Natural killer cell treated with Interleukin-12 subunit alpha and Interleukin-12 subunit beta and Interleukin-15 and Interleukin-18, amount 100 ng/mL, for 72 hours (primary cell): ENCODE measurements around the gene TIAM2. TPM values are rescaled to one million over a fixed set of nuclear protein-coding genes. Genes with fewer than 3 reads are reported as not detected.
A peak's percentile ranks its signal among the peaks of the same experiment; 100 is the strongest.
"Not testable (repeated sequence)": the region's sequence is repeated elsewhere in the genome, so short reads cannot be mapped to it uniquely, and the experiment has no call there.

Source experiments
- ATAC-seq, 2 donors: fragments of 150-1000 bp; cut with Tn5 transposase in 1 of 2; sonication (Bioruptor Pico), chemical (Tn5 transposase) in 1 of 2; 2 replicates each; pipeline ENCODE4 v1.10.0; 2021
- DNase-seq: peaks from one replicate; pipeline ENCODE4 v3.0.0; 2022; ENCODE audit warnings: low spot score
- H3K27ac Mint-ChIP-seq, 2 donors: 1 replicate in 1 of 2; 2 replicates in 1 of 2; pipeline ENCODE4 v1.8.0; 2022; ENCODE audit warnings: mixed read lengths in 2 of 2, mild to moderate bottlenecking in 1 of 2, moderate library complexity in 1 of 2
- H3K27me3 Mint-ChIP-seq, 2 donors: 1 replicate in 1 of 2; 2 replicates in 1 of 2; pipeline ENCODE4 v1.8.0; 2022; ENCODE audit warnings: mixed read lengths in 2 of 2
- H3K36me3 Mint-ChIP-seq: one replicate; pipeline ENCODE4 v1.8.0; 2022; ENCODE audit warnings: mixed read lengths
- H3K4me1 Mint-ChIP-seq, 2 donors: 1 replicate in 1 of 2; 2 replicates in 1 of 2; pipeline ENCODE4 v1.8.0; 2022; ENCODE audit warnings: low read depth in 2 of 2, mixed read lengths in 2 of 2, mild to moderate bottlenecking in 1 of 2
- H3K4me3 Mint-ChIP-seq: one replicate; pipeline ENCODE4 v1.8.0; 2022; ENCODE audit warnings: mixed read lengths
- H3K9me3 Mint-ChIP-seq: 2 replicates; pipeline ENCODE4 v1.8.0; 2022; ENCODE audit warnings: mixed read lengths
- total RNA-seq, 2 donors: library from RNA; stranded (reverse); gene quantifications; one replicate each; pipeline ENCODE4 v1.2.3, GENCODE V29; 2022

TIAM2 gene
- total RNA-seq, 2 donors from 2014 or later, result 19.6 to 64.3 TPM

DNA sequence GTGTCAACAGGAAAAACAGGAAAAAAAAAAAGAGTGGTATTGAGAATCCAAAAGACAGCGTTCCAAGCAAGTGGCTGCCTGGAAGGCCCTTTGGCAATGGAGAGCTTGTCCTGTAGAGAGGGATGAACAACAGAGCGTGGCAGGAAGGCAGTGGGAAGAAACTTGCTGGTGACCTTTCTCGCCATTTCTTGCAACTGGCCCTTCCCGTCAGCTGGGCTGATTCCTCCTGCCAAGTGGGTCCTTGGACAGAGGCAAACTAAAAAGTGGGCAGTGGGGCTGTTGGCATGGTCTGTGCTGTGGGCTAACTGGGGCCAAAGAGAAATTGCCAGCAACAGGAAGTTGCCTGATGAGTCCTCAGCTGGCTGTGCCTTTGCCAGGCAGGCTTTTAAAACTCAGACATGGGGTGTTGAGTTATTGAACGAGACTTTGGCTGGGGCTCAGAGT lies 224.8 kb downstream of the TIAM2 start:
- no peak for DNase-seq
- Mint-ChIP-seq H3K27ac (no peak overlapping the region), H3K27me3 (peaks cover 0 to 18% of the 10 kb centered on the region in 2 donors), H3K4me1 (peaks cover 10 to 20% of the 10 kb centered on the region in 2 donors), H3K4me3 (no peak overlapping the region), H3K9me3 (no peaks in the 10 kb centered on the region), H3K36me3 (no peaks in the 10 kb centered on the region)
- ATAC-seq, result no peak

DNA sequence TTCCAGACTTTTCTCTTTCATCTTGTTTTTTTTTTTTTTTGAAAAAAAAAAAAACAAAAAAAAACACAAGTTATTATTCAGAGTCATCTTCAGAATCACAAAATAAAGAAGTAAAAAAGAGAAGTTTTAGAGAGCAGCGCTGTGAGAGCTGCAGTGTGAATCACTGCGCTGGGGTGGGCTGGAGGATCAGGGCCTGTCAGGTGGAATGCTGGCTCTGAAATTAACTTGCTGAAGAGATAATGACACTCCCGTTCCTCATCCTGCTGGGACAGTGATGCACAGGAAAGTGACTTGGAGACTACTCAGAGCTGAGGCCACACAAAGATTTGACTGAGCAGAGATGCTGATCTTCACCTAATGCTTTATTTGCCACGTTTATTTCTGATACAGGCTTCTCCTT lies 226.0 kb downstream of the TIAM2 start:
- no peaks in the 10 kb centered on the region for H3K9me3 Mint-ChIP-seq
- peaks cover 0 to 18% of the 10 kb centered on the region in 2 donors for H3K27me3 Mint-ChIP-seq
- no peak for ATAC-seq

DNA sequence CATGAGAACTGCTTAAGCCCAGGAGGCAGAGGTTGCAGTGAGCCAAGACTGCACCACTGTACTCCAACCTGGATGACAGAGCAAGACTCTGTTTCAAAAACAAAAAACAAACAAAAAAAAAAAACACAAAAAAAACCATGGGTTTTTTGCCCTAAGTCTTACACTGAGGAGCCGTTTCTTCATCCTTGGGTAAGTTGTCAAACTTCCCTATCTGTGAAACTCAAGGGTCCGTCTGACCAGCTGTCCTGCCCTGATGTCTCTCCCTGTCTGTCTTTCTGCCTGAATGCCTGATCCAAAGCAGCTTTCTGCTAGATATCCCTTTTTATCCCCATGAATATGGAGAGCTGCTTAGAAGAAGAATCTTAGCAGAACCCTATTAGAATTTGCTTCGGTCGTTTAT lies 227.4 kb downstream of the TIAM2 start:
- H3K9me3 Mint-ChIP-seq, result no peaks in the 10 kb centered on the region
- peaks cover 0 to 19% of the 10 kb centered on the region in 2 donors for H3K27me3 Mint-ChIP-seq
- H3K4me1 Mint-ChIP-seq, result peaks cover 10 to 28% of the 10 kb centered on the region in 2 donors
- no peaks in the 10 kb centered on the region for H3K36me3 Mint-ChIP-seq
- DNase-seq (no peak), ATAC-seq (no peak)
- H3K4me3 Mint-ChIP-seq, result no peak overlapping the region
- no peak overlapping the region for H3K27ac Mint-ChIP-seq

More for the DNA sequence above, 226.0 kb downstream of the TIAM2 start:
- DNase-seq, result no peak
- H3K36me3 Mint-ChIP-seq, result no peaks in the 10 kb centered on the region
- H3K27ac Mint-ChIP-seq, result no peak overlapping the region
- H3K4me1 Mint-ChIP-seq, result peaks cover 10 to 28% of the 10 kb centered on the region in 2 donors
- H3K4me3 Mint-ChIP-seq, result no peak overlapping the region

DNA sequence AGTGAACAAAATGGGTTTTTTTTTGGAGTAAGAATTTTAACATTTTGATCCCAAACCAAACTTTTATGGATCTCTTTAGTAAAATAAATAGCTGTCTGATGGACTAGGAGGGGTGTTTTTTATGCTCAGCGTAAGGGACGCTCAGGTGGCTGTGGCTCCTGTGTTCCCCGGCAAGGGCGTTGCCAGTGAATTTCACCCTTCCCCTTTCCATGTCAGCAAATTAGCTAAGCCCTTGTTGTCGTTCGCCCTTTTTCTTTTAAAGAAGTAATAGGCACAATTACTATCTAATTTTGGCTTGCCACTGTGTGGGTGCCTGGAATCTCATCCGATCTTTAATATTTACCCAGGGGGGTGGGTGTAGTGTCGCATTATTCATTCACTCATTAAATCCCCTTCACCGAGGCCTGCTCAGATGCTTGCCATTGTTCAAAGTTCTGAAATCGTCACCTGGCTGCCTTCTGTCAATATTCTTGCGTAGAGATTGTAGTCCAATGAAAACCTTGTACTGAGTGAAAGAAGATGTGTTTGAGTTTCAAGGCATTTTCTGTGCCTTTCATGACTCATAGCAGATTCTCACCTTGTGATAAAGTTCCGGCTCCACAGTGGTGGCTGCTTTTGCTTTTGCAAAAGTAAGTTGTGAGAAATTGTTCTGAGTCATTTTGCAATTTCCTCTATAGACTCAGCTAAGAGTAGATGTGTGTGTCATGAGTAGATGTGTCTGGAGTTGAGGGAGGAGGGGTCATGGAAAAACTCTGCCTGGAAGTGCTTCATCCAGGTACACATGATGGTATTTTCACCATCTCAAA lies 228.7 kb downstream of the TIAM2 start:
- ATAC-seq, result peak; percentile 89 to 93
- no peak for DNase-seq

DNA sequence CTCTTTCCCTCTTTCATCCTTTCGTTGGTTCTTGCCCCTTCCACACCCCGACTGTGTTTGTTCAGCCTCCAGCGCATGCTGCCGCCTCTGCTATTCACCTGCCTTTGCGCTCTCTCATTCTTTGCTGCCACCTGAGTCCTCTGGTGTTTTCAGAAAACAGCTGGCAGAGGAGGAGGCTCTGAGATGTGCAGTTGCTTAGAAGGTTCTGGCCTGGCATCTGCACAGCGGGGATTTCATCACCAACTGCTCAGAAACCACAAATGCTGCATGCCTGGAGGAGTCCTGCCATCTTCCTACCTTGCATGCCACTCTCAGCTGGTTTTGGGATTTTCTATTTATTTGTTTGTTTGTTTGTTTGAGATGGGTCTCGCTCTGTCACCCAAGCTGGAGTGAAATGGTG lies 229.5 kb downstream of the TIAM2 start:
- peak overlapping the region; percentile 77 to 82 for H3K27ac Mint-ChIP-seq
- H3K4me1 Mint-ChIP-seq, result peaks cover 10 to 28% of the 10 kb centered on the region in 2 donors
- H3K36me3 Mint-ChIP-seq, result peaks cover 7% of the 10 kb centered on the region
- H3K4me3 Mint-ChIP-seq, result peak overlapping the region; percentile 76
- H3K9me3 Mint-ChIP-seq, result no peaks in the 10 kb centered on the region
- DNase-seq (no peak), ATAC-seq (no peak)
- H3K27me3 Mint-ChIP-seq, result peaks cover 0 to 17% of the 10 kb centered on the region in 2 donors

More for the DNA sequence above, 228.7 kb downstream of the TIAM2 start:
- H3K27me3 Mint-ChIP-seq, result peaks cover 0 to 17% of the 10 kb centered on the region in 2 donors
- H3K27ac Mint-ChIP-seq, result peak overlapping the region; percentile 77 to 82
- no peaks in the 10 kb centered on the region for H3K9me3 Mint-ChIP-seq
- no peaks in the 10 kb centered on the region for H3K36me3 Mint-ChIP-seq
- H3K4me3 Mint-ChIP-seq, result peak overlapping the region; percentile 76
- H3K4me1 Mint-ChIP-seq, result peaks cover 10 to 28% of the 10 kb centered on the region in 2 donors

DNA sequence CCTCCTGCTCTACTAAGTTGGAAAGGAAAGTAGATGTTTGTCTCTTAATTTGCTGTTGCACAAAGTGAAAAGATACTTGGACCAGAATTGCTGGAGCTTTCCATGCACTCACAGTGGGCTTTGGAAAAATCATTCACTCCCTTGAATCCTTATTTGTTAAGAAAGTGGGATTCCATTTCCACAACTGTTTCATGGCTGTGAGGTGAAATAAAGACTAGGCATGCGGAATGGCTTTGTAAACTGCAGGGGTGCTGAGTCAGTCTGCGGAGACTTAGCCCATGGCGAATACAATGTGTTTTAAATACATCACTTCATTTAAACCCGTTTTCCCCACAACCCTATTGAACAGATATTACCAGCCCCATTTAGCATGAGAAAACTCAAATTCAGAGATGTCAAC lies 231.9 kb downstream of the TIAM2 start:
- no peak for ATAC-seq
- no peak overlapping the region for H3K4me3 Mint-ChIP-seq
- peaks cover 8% of the 10 kb centered on the region for H3K36me3 Mint-ChIP-seq
- peaks cover 10 to 28% of the 10 kb centered on the region in 2 donors for H3K4me1 Mint-ChIP-seq
- H3K9me3 Mint-ChIP-seq, result no peaks in the 10 kb centered on the region
- no peak for DNase-seq
- peaks cover 0 to 17% of the 10 kb centered on the region in 2 donors for H3K27me3 Mint-ChIP-seq
- no peak overlapping the region for H3K27ac Mint-ChIP-seq

DNA sequence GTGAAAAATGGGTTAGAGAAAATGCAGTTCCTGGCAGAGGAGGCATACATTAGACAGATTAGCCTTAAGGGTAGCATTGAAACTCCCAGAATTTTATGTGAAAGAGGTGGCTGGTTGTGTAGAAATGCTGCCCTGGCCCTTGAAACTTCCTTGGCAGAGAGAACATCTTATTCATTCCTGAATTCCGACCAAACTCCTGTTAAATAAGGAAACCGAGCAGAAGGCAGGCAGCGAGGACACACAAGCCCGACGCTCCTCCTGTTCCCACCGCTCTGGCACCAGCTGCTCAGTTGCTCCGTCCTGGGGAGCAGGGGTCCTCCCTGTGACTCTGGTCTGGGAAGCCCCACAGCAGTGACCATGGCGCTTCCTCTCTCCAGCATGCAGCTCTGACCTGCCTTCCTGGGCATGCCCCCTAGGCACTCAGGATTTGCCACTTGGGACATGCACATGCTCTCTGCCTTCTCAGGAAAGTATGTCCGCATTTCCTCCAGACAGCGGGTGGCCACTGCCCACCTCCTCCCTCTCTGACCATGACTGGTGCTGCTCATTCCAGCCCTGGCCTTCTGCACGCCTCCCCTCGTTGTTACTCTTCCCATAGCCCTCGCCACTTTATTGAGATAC lies 233.5 kb downstream of the TIAM2 start:
- no peak for DNase-seq
- Mint-ChIP-seq H3K27ac (no peak overlapping the region), H3K27me3 (peaks cover 0 to 17% of the 10 kb centered on the region in 2 donors), H3K4me3 (no peak overlapping the region), H3K36me3 (peaks cover 8% of the 10 kb centered on the region), H3K4me1 (peaks cover 10 to 20% of the 10 kb centered on the region in 2 donors), H3K9me3 (no peaks in the 10 kb centered on the region)
- ATAC-seq, result no peak

DNA sequence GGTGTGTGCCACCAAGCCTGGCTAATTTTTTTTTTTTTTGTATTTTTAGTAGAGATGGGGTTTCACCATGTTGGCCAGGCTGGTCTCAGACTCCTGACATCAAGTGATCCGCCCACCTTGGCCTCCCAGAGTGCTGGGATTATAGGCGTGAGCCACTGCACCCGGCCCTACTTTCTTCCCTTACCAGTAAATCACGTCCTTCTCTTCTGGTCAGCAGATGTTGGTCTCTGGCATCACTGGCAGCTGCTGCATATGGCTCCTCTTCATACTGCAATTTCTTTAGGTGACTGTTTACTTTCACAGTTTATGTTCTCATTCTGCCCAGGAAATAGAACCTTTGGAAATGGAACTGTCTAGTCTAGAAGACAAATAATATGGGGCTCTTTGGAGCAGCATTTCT lies 235.9 kb downstream of the TIAM2 start:
- H3K9me3 Mint-ChIP-seq, H3K4me1 Mint-ChIP-seq, H3K36me3 Mint-ChIP-seq, ATAC-seq, H3K4me3 Mint-ChIP-seq, DNase-seq, H3K27ac Mint-ChIP-seq: not testable (repeated sequence)
- H3K27me3 Mint-ChIP-seq, result peaks cover 0 to 11% of the 10 kb centered on the region in 2 donors

DNA sequence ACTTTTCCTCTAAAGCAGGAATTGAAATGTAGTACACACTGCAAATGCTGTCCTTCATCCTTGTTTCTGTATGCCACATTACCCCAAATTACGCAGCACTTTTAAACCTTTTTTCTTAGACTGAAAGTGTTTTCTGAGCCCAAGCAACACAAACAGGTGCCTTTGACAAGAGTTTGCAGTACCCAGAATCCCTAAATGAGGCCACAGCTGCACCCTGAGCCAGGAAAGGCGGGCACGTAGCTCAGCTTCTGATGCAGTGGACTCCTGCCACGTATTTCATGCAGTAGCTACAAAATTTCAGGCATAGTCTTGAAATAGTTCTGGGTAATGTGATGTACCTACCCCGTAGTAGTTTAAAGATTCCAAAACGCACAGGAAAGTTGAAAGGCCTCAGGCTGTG lies 237.7 kb downstream of the TIAM2 start:
- H3K36me3 Mint-ChIP-seq, result peaks cover 8% of the 10 kb centered on the region
- peaks cover 0 to 4% of the 10 kb centered on the region in 2 donors for H3K27me3 Mint-ChIP-seq
- no peak overlapping the region for H3K27ac Mint-ChIP-seq

DNA sequence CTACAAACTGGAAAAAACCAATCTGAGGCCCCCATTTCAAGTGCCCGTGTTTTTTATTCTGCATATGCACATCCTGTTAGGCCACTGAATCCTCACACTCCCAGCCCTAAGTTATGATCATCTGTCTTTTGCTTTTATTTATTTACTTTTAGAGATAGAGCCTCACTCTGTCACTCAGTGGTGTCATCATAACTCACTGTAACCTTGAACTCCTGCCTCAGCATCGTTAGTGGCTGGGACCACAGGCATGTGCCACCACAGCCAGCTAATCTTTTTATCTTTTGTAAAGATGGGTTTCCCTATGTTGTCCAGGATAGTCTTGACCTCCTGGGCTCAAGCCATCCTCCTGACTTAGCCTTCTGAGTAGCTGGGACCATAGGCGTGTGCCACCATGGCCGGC lies 239.1 kb downstream of the TIAM2 start:
- H3K27me3 Mint-ChIP-seq, result peaks cover 0 to 9% of the 10 kb centered on the region in 2 donors
- no peak for ATAC-seq
- H3K4me1 Mint-ChIP-seq, result no peaks in the 10 kb centered on the region
- no peaks in the 10 kb centered on the region for H3K9me3 Mint-ChIP-seq
- no peak overlapping the region for H3K4me3 Mint-ChIP-seq
- H3K27ac Mint-ChIP-seq, result no peak overlapping the region
- peaks cover 13% of the 10 kb centered on the region for H3K36me3 Mint-ChIP-seq
- no peak for DNase-seq

More for the DNA sequence above, 237.7 kb downstream of the TIAM2 start:
- no peak for DNase-seq
- Mint-ChIP-seq H3K4me3 (no peak overlapping the region), H3K9me3 (no peaks in the 10 kb centered on the region), H3K4me1 (no peaks in the 10 kb centered on the region)
- ATAC-seq, result no peak

DNA sequence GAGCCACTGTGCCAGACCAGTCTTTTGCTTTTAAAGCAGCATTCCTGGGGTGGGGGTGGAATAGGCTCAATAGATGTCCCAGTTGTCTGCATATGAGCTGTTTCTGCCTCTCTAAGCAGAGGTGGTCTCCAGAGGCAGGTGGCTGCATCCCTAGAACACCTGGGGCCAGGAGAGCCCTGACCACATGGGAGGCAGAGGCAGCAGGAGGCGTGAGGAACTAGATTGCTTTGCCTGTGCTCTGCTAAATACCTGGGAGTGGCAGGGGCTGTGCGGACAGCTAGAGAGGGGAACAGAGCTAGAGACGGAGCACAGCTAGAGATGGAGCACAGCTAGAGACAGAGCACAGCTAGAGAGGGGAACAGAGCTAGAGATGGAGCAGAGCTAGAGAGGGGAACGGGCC lies 239.6 kb downstream of the TIAM2 start:
- DNase-seq, result no peak
- H3K9me3 Mint-ChIP-seq, result no peaks in the 10 kb centered on the region

DNA sequence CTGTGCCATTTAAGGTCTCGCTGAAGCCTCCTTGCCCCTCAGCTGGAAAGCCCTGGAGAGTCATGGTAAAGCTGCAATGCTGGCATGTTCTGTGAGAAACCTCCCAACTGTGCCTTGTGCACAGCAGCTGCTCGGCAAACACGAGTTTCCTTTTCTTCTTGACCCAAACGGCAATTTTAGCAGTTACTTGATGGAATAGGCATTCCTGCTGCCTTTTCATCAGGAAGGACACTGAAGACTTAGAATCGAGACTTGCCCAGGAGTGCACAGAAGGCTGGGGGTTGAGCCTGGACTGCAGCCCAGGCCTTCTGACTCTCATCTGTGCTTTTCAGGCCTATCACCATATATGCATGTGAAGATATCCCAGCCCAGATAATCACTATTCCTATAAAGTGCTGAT lies 240.0 kb downstream of the TIAM2 start:
- Mint-ChIP-seq H3K9me3 (no peaks in the 10 kb centered on the region), H3K4me3 (no peak overlapping the region), H3K36me3 (peaks cover 8% of the 10 kb centered on the region), H3K4me1 (no peaks in the 10 kb centered on the region), H3K27ac (no peak overlapping the region), H3K27me3 (peaks cover 0 to 9% of the 10 kb centered on the region in 2 donors)
- no peak for DNase-seq
- no peak for ATAC-seq

More for the DNA sequence above, 239.6 kb downstream of the TIAM2 start:
- Mint-ChIP-seq H3K4me3 (no peak overlapping the region), H3K27me3 (peaks cover 0 to 9% of the 10 kb centered on the region in 2 donors), H3K4me1 (no peaks in the 10 kb centered on the region), H3K36me3 (peaks cover 8% of the 10 kb centered on the region), H3K27ac (no peak overlapping the region)
- ATAC-seq, result peak in 1 of 2 donors; percentile 37

DNA sequence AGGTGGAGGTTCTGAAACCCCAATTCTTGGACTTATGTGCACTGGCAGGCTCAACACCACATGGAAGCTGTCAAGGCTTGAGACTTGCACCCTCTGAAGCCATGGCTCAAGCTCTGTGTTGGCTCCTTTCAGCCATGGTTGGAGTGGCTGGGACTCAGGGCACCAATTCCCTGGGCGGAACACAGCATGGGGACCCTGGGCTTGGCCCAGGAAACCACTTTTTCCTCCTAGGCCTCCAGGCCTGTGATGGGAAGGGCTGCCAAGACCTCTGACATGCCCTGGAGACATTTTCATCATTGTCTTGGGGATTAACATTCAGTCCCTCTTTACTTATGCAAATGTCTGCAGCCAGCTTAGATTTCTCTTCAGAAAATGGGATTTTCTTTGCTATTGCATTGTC lies 242.5 kb downstream of the TIAM2 start:
- Mint-ChIP-seq H3K4me3 (no peak overlapping the region), H3K27me3 (peaks cover 0 to 9% of the 10 kb centered on the region in 2 donors), H3K27ac (no peak overlapping the region), H3K4me1 (peaks cover 0 to 3% of the 10 kb centered on the region in 2 donors), H3K36me3 (peaks cover 8% of the 10 kb centered on the region), H3K9me3 (no peaks in the 10 kb centered on the region)
- ATAC-seq (no peak), DNase-seq (no peak)
